Measurements from ENCODE around the gene LRP11. TPM values are rescaled to one million over a fixed set of nuclear protein-coding genes. Genes with fewer than 3 reads are reported as not detected.
A peak's percentile ranks its signal among the peaks of the same experiment; 100 is the strongest.
"Not testable (repeated sequence)": the region's sequence is repeated elsewhere in the genome, so short reads cannot be mapped to it uniquely, and the experiment has no call there.

LRP11 gene
- total RNA-seq, 4 donors from 2014 or later, result 14.1 to 41.8 (median 31.7) TPM

- Histone ChIP-seq H3K27ac (peak within 1 kb of the TSS in 3 of 4 donors; percentile 66 to 89 (median 77)), H3K27me3 (no peaks in the 10 kb centered on the region), H3K9me3 (no peaks in the 10 kb centered on the region), H3K4me3 (peak within 1 kb of the TSS; percentile 10 to 44 (median 23)), H3K36me3 (no peaks in the 10 kb centered on the region), H3K4me1 (peaks cover 0 to 37% (median 20%) of the 10 kb centered on the region in 4 donors)
- WGBS, 2 donors, result 82 to 84% methylated on average over 17 of the region's 17 CpGs
- no peak for DNase-seq (ENCODE audit: low spot score in 2 of 2)
- TF ChIP-seq CTCF (IDR thresholded peaks at IDR 0.05) (no peak), POLR2A (IDR thresholded peaks at IDR 0.05) (no peak), EP300 (IDR thresholded peaks at IDR 0.05) (no peak)
Observed at GRCh38 chr6:149897855-149898744, 33.9 kb upstream of the LRP11 start, which contains the start of gene RAET1E. RAET1E (minus strand) TSS chr6:149898113; CDS start chr6:149890901, 7,212 bp downstream.

GRCh38 chr6:149897015-149897697 is 33.0 kb upstream of the LRP11 start:
- DNase-seq (ENCODE audit: low spot score in 2 of 2), result peak; percentile 71 to 85
- H3K27me3 ChIP-seq, result no peaks in the 10 kb centered on the region
- peak overlapping the region; percentile 10 to 44 (median 23) for H3K4me3 ChIP-seq
- peaks cover 0 to 37% (median 20%) of the 10 kb centered on the region in 4 donors for H3K4me1 ChIP-seq
- no peaks in the 10 kb centered on the region for H3K36me3 ChIP-seq
- 36 to 49% methylated on average over 13 of the region's 13 CpGs for WGBS, 2 donors
- TF ChIP-seq POLR2A (IDR thresholded peaks at IDR 0.05), result no peak
- peak in 1 of 2 donors; percentile 82 for TF ChIP-seq EP300 (IDR thresholded peaks at IDR 0.05)
- H3K9me3 ChIP-seq, result no peaks in the 10 kb centered on the region
- peak overlapping the region in 3 of 4 donors; percentile 66 to 89 (median 77) for H3K27ac ChIP-seq

- H3K27ac ChIP-seq, result peak overlapping the region in 3 of 4 donors; percentile 66 to 89 (median 77)
- WGBS, 2 donors, result 81 to 94% methylated on average over 3 of the region's 3 CpGs
- no peak for TF ChIP-seq EP300 (IDR thresholded peaks at IDR 0.05)
- no peak for TF ChIP-seq CTCF (IDR thresholded peaks at IDR 0.05)
- TF ChIP-seq POLR2A (IDR thresholded peaks at IDR 0.05), result no peak
- H3K36me3 ChIP-seq, result no peaks in the 10 kb centered on the region
- H3K4me1 ChIP-seq, result peaks cover 0 to 37% (median 20%) of the 10 kb centered on the region in 4 donors
- no peaks in the 10 kb centered on the region for H3K9me3 ChIP-seq
- H3K4me3 ChIP-seq, result no peak overlapping the region
- H3K27me3 ChIP-seq, result no peaks in the 10 kb centered on the region
- DNase-seq (ENCODE audit: low spot score in 2 of 2), result no peak
Observed at GRCh38 chr6:149896491-149896890, 32.3 kb upstream of the LRP11 start.

GRCh38 chr6:149895833-149896271 is 31.7 kb upstream of the LRP11 start:
- H3K4me3 ChIP-seq, result no peak overlapping the region
- H3K27me3 ChIP-seq, result no peaks in the 10 kb centered on the region
- TF ChIP-seq POLR2A (IDR thresholded peaks at IDR 0.05) (no peak), CTCF (IDR thresholded peaks at IDR 0.05) (no peak), EP300 (IDR thresholded peaks at IDR 0.05) (peak in 1 of 2 donors; percentile 14)
- H3K27ac ChIP-seq, result peak overlapping the region in 2 of 4 donors; percentile 76 to 89
- 64 to 72% methylated on average over 5 of the region's 5 CpGs for WGBS, 2 donors
- H3K9me3 ChIP-seq, result no peaks in the 10 kb centered on the region
- H3K4me1 ChIP-seq, result peaks cover 0 to 40% (median 20%) of the 10 kb centered on the region in 4 donors
- peak in 1 of 2 donors; percentile 46 for DNase-seq (ENCODE audit: low spot score in 2 of 2)
- H3K36me3 ChIP-seq, result no peaks in the 10 kb centered on the region

- 38 to 50% methylated on average over 4 to 7 of the region's 7 CpGs for WGBS, 2 donors
- H3K27me3 ChIP-seq, result no peaks in the 10 kb centered on the region
- peak in 1 of 2 donors; percentile 61 for DNase-seq (ENCODE audit: low spot score in 2 of 2)
- TF ChIP-seq EP300 (IDR thresholded peaks at IDR 0.05) (peak in 1 of 2 donors; percentile 55), CTCF (IDR thresholded peaks at IDR 0.05) (no peak), POLR2A (IDR thresholded peaks at IDR 0.05) (no peak)
- H3K9me3 ChIP-seq, result no peaks in the 10 kb centered on the region
- no peak overlapping the region for H3K4me3 ChIP-seq
- peaks cover 0 to 44% (median 20%) of the 10 kb centered on the region in 4 donors for H3K4me1 ChIP-seq
- no peaks in the 10 kb centered on the region for H3K36me3 ChIP-seq
- peak overlapping the region in 3 of 4 donors; percentile 22 to 89 (median 76) for H3K27ac ChIP-seq
Observed at GRCh38 chr6:149895048-149895590, 31.0 kb upstream of the LRP11 start.

GRCh38 chr6:149891864-149892263 is 27.7 kb upstream of the LRP11 start:
- 80 to 84% methylated on average over 6 of the region's 6 CpGs for WGBS, 2 donors
- not testable (repeated sequence) for H3K36me3 ChIP-seq; H3K4me3 ChIP-seq; H3K9me3 ChIP-seq; DNase-seq (ENCODE audit: low spot score in 2 of 2); H3K27me3 ChIP-seq; H3K27ac ChIP-seq
- peaks cover 0 to 31% (median 17%) of the 10 kb centered on the region in 4 donors for H3K4me1 ChIP-seq
